Ovary (tissue), 1 donor: ENCODE results near the gene SLC16A12.

Experiments used
- EP300 ChIP-seq: sonication (generic); formaldehyde crosslinking; IDR thresholded peaks from one replicate; pipeline ENCODE4 v1.6.1; 2017; ENCODE audit warnings: antibody characterized with exemption
- POLR2A ChIP-seq: fragments of 450-650 bp; IDR thresholded peaks from one replicate; pipeline ENCODE4 v1.6.1; 2017; ENCODE audit warnings: antibody characterized with exemption, mild to moderate bottlenecking, moderate library complexity

DNA sequence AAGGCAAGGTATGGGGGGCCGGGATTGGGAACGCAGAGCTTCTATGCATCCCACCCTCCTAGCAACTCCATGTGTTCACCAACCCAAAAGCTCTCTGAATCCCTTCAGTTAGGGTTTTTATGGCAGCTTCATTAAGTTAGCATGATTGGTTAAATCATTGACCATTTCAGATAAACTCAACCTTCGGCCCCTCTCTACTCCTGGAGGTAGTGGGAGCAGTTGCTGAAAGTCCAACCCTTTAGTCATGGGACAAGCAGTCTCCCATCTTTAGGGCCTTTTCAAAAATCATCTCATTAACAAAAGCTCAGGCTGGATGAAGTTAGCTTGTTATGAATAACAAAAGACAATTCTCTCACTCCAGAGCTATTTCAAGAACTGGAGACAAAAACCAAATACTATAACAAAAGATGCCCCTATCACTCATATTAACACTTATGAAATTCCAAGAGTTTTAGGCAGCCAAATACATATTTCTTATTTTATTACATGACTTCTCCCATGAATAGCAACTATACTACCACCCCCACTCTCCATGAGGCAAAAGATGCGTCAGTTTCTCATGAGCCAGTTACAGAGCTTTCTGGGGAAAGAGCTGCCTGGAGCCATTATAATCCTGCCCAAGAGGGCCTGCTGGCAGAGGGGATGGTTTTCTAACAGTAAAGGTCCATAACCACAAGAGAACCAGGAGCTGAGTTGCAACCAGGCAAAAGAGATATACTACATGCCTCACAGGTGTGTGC, 44.6 kb downstream of the SLC16A12 start:
- TF ChIP-seq POLR2A (no peak), EP300 (no peak)
